Activated CD4-positive, alpha-beta memory T cell treated with anti-CD3 and anti-CD28 coated beads for 36 hours (primary cell): ENCODE measurements around the gene TBC1D9. TPM values are rescaled to one million over a fixed set of nuclear protein-coding genes. Genes with fewer than 3 reads are reported as not detected.

Experiments
- CTCF ChIA-PET: fragments of 350-600 bp; sonication (Branson Sonifier 250); formaldehyde crosslinking; loops from one replicate; lab custom pipeline; 2021; ENCODE audit warnings: antibody characterized with exemption, inconsistent platforms; lab: Charles Lee
- POLR2A ChIA-PET: fragments of 350-600 bp; sonication (Branson Sonifier 250); formaldehyde crosslinking; loops from one replicate; lab custom pipeline; 2021; ENCODE audit warnings: antibody characterized with exemption; lab: Charles Lee
- DNase-seq: peaks from one replicate; pipeline ENCODE4 v3.0.0-alpha.2; 2020
- H3K27ac Mint-ChIP-seq: one replicate; pipeline ENCODE4 v1.8.0; 2021; ENCODE audit warnings: mixed read lengths
- H3K27me3 Mint-ChIP-seq: one replicate; pipeline ENCODE4 v1.8.0; 2021; ENCODE audit warnings: mixed read lengths
- H3K36me3 Mint-ChIP-seq: one replicate; pipeline ENCODE4 v1.8.0; 2021; ENCODE audit warnings: mixed read lengths
- H3K4me1 Mint-ChIP-seq: one replicate; pipeline ENCODE4 v1.8.0; 2021; ENCODE audit warnings: low read depth, mixed read lengths
- H3K4me3 Mint-ChIP-seq: one replicate; pipeline ENCODE4 v1.8.0; 2021; ENCODE audit warnings: mild to moderate bottlenecking, mixed read lengths
- H3K9me3 Mint-ChIP-seq: one replicate; pipeline ENCODE4 v1.8.0; 2021; ENCODE audit warnings: mixed read lengths
- intact Hi-C: fragments of 100-400 bp; cut with micrococcal nuclease; formaldehyde crosslinking; loops from one replicate; pipeline ENCODE4 v1.15.1; 2023
- total RNA-seq, 2 experiments: library from RNA; stranded (reverse); gene quantifications; one replicate each; pipeline ENCODE4 v1.2.3, GENCODE V29; 2021

TBC1D9 gene
- total RNA-seq, 2 experiments from 2014 or later = 0.05 TPM; not detected in 1

DNA sequence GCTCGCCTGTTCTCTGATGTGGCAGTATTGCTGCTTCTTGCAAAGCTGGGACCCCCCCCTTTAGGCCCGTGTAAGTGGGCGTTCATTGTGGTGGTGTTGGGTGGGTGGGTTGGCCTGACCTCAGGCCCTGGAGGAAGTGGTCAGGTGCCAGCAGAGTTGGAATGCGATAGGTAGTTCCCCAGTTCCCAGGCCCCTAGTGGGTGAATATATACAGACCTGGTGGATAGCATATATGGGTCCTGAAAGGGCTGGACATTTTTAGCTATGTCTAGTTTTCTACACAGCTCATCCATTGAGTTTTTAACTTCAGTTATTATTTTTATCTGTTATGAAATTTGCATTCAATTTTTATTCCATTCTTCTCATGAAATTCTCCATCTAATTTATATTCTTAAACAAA lies 151.6 kb downstream of the TBC1D9 start:
- Mint-ChIP-seq H3K27ac (no peak overlapping the region), H3K4me1 (no peaks in the 10 kb centered on the region), H3K4me3 (no peak overlapping the region), H3K9me3 (no peaks in the 10 kb centered on the region), H3K27me3 (peaks cover 10% of the 10 kb centered on the region), H3K36me3 (no peaks in the 10 kb centered on the region)
- ChIA-PET CTCF (interaction anchor here (2.8 kb wide), 1 partner anchor 244 kb away, joined by 11 read pairs; no protein-coding TSS in a partner anchor), POLR2A (no interaction called here)
- no peak for DNase-seq
- intact Hi-C loops = no loop called here

GRCh38 chr4:140603286-140603685 lies 152.9 kb downstream of the TBC1D9 start:
- Mint-ChIP-seq H3K36me3 (no peaks in the 10 kb centered on the region), H3K4me1 (no peaks in the 10 kb centered on the region), H3K9me3 (no peaks in the 10 kb centered on the region), H3K4me3 (no peak overlapping the region), H3K27ac (no peak overlapping the region), H3K27me3 (peaks cover 10% of the 10 kb centered on the region)
- intact Hi-C loops = no loop called here
- CTCF ChIA-PET = interaction anchor here (2.8 kb wide), 1 partner anchor 243 kb away, joined by 11 read pairs; no protein-coding TSS in a partner anchor
- DNase-seq = no peak
- POLR2A ChIA-PET = no interaction called here

DNA sequence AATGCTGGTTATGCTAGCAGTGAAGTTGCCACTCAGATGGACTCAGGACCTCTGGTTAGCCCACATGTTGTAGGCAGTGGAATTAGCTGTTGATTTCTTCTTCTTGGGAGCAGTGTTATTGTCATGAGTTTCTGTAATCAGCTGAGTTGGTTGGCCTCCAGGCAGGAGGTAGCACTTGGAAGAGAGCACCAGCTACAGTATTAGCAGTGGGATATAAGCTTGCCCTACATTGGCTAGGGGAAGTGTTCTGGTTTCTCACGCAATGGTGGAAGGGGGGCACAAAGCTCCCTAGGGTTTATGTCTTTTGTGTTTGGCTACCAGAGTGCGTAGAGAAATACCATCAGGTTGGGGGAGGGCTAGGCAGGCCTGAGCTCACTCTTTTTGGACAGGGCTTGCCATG lies 153.5 kb downstream of the TBC1D9 start:
- POLR2A ChIA-PET = no interaction called here
- H3K4me3 Mint-ChIP-seq = no peak overlapping the region
- H3K27me3 Mint-ChIP-seq = peaks cover 10% of the 10 kb centered on the region
- H3K9me3 Mint-ChIP-seq = no peaks in the 10 kb centered on the region
- H3K27ac Mint-ChIP-seq = no peak overlapping the region
- intact Hi-C loops = no loop called here
- H3K36me3 Mint-ChIP-seq = no peaks in the 10 kb centered on the region
- CTCF ChIA-PET = interaction anchor here (0.5 to 2.8 kb wide), 2 partner anchors 45 to 243 kb away, joined by 3 to 11 read pairs; no protein-coding TSS in a partner anchor
- no peak for DNase-seq
- H3K4me1 Mint-ChIP-seq = no peaks in the 10 kb centered on the region

- CTCF ChIA-PET = interaction anchor here (0.6 kb wide), 1 partner anchor 237 kb away, joined by 3 read pairs; no protein-coding TSS in a partner anchor
- POLR2A ChIA-PET = interaction anchor here (0.6 kb wide), 1 partner anchor 201 kb away, joined by 3 read pairs; no protein-coding TSS in a partner anchor
- peaks cover 6% of the 10 kb centered on the region for H3K27me3 Mint-ChIP-seq
- no peaks in the 10 kb centered on the region for H3K36me3 Mint-ChIP-seq
- intact Hi-C loops = no loop called here
- no peak overlapping the region for H3K4me3 Mint-ChIP-seq
- H3K9me3 Mint-ChIP-seq = no peaks in the 10 kb centered on the region
- H3K27ac Mint-ChIP-seq = no peak overlapping the region
- no peaks in the 10 kb centered on the region for H3K4me1 Mint-ChIP-seq
- DNase-seq = no peak
Observed at GRCh38 chr4:140600408-140600807, 155.8 kb downstream of the TBC1D9 start.

DNA sequence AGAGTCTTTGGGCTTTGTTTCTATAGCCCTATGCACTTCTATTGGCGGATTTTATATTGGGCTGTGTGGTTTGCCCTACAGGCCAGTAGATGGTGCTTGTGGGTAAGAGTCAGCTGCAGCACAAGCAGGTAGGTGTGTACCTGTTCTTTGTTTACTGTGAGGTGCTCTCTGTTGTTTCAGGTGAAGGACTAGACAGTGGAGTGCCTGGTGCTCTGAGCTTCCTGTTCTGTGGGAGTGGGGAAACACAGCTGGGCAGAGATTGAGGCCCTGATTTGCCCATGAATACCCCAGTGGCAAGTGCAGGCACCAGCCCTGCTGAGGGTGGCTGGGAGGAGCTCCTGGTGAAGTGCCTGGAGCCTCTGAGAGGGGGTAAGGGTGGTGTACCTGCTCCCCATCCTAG lies 161.1 kb downstream of the TBC1D9 start:
- Mint-ChIP-seq H3K4me3 (no peak overlapping the region), H3K36me3 (no peaks in the 10 kb centered on the region), H3K4me1 (peaks cover 6% of the 10 kb centered on the region), H3K27me3 (peaks cover 15% of the 10 kb centered on the region), H3K9me3 (no peaks in the 10 kb centered on the region), H3K27ac (no peak overlapping the region)
- CTCF ChIA-PET = interaction anchor here (1.1 kb wide), 1 partner anchor 43 kb away, joined by 3 read pairs; no protein-coding TSS in a partner anchor
- intact Hi-C loops = no loop called here
- no peak for DNase-seq
- POLR2A ChIA-PET = no interaction called here

- Mint-ChIP-seq H3K4me3 (no peak overlapping the region), H3K9me3 (no peaks in the 10 kb centered on the region), H3K36me3 (no peaks in the 10 kb centered on the region), H3K4me1 (no peaks in the 10 kb centered on the region), H3K27ac (no peak overlapping the region), H3K27me3 (peaks cover 11% of the 10 kb centered on the region)
- ChIA-PET CTCF (no interaction called here), POLR2A (no interaction called here)
- DNase-seq = no peak
- intact Hi-C loops = no loop called here
Observed at GRCh38 chr4:140584439-140584838, 171.7 kb downstream of the TBC1D9 start.

GRCh38 chr4:140581078-140581477 lies 175.1 kb downstream of the TBC1D9 start:
- Mint-ChIP-seq H3K27ac (no peak overlapping the region), H3K4me3 (no peak overlapping the region), H3K9me3 (no peaks in the 10 kb centered on the region), H3K36me3 (no peaks in the 10 kb centered on the region), H3K4me1 (no peaks in the 10 kb centered on the region), H3K27me3 (peaks cover 27% of the 10 kb centered on the region)
- no peak for DNase-seq
- intact Hi-C loops = no loop called here
- CTCF ChIA-PET = no interaction called here
- POLR2A ChIA-PET = no interaction called here

GRCh38 chr4:140579278-140579677 lies 176.9 kb downstream of the TBC1D9 start:
- intact Hi-C loops = no loop called here
- CTCF ChIA-PET = no interaction called here
- no peak overlapping the region for H3K27ac Mint-ChIP-seq
- no peaks in the 10 kb centered on the region for H3K9me3 Mint-ChIP-seq
- H3K27me3 Mint-ChIP-seq = peaks cover 29% of the 10 kb centered on the region
- H3K36me3 Mint-ChIP-seq = no peaks in the 10 kb centered on the region
- no peak overlapping the region for H3K4me3 Mint-ChIP-seq
- POLR2A ChIA-PET = no interaction called here
- H3K4me1 Mint-ChIP-seq = no peaks in the 10 kb centered on the region
- no peak for DNase-seq

DNA sequence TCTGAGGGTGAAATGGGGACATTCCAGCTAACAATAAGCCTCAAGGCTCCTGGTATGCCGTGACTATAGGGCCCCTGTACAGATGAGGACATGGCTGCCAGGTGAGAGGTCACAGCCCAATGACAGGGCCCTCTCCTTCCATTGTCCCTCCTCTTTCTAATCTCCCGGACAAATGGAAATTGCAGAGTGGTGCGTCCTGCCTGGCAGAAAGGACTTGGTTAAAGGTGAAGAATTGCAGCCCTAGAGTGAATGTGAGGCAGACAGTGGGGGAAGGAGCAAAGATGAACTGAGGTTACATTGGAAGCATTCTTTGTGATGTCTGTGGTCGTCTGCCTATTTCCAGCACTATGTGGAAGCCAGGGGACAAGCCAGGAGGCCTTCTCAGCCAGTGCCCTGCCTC lies 180.7 kb downstream of the TBC1D9 start:
- peaks cover 42% of the 10 kb centered on the region for H3K27me3 Mint-ChIP-seq
- H3K4me3 Mint-ChIP-seq = no peak overlapping the region
- intact Hi-C loops = no loop called here
- DNase-seq = no peak
- no peaks in the 10 kb centered on the region for H3K4me1 Mint-ChIP-seq
- H3K27ac Mint-ChIP-seq = no peak overlapping the region
- H3K36me3 Mint-ChIP-seq = no peaks in the 10 kb centered on the region
- peaks cover 4% of the 10 kb centered on the region for H3K9me3 Mint-ChIP-seq
- POLR2A ChIA-PET = no interaction called here
- CTCF ChIA-PET = no interaction called here

- Mint-ChIP-seq H3K27me3 (peaks cover 53% of the 10 kb centered on the region), H3K4me3 (no peak overlapping the region), H3K27ac (no peak overlapping the region), H3K36me3 (no peaks in the 10 kb centered on the region), H3K9me3 (peaks cover 4% of the 10 kb centered on the region), H3K4me1 (peaks cover 11% of the 10 kb centered on the region)
- intact Hi-C loops = no loop called here
- ChIA-PET POLR2A (no interaction called here), CTCF (no interaction called here)
- no peak for DNase-seq
Observed at GRCh38 chr4:140571620-140572019, 184.6 kb downstream of the TBC1D9 start.

Other genes with a start within 250 kb of the TBC1D9 start
- gene ELMOD2, start 232.2 kb downstream of the TBC1D9 start, total RNA-seq = 10 to 100 TPM; 15.5 to 17.3 TPM
- gene UCP1, start 187.4 kb downstream of the TBC1D9 start, total RNA-seq = not detected